ENCODE data around the gene PRKD2. TPM values are rescaled to one million over a fixed set of nuclear protein-coding genes. Genes with fewer than 3 reads are reported as not detected.

PRKD2 gene
- total and polyA plus RNA-seq, 10 of the 15 experiments (the other 5 are each of a cell fraction or from before 2014, with no cell fraction given) = 2.3 to 98.8 (median 32.9) TPM

DNA sequence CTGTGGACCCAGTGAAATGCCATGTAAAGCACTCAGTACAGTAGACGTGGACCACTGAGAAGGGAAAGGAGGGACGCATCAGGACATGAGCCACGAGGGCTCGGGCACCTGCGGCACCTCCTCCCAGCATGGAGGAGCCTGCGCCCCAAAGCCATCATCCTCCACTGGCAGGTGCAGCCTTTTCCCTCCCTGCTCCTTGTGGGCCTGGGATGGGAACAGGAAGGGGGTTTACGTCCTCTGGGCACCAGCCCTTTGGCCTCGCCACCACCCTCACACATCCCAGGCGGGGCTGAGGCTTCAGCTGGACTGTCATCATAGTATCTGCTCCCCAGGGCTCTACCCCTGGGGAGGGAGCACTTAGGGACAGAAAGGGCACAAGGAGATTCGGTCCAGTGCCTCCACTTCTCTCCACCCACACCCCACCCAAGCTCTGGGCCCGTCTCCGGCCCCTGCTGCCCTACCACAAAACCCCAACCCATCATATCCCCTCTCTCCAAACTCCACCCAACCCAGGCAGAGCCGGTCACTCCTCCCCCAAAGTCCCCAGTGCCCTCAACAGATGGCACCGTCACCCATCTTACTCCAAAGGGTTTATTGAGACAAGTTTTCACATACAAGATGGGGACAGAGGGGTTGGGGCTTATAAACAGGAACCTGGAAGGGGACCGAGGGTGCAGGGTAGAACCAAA, 2.2 kb upstream of the PRKD2 start:
- Histone ChIP-seq H3K27me3 (replicated peaks in 1 of 2; ENCODE audit: control insufficient read depth in 2 of 2, insufficient read depth in 2 of 2, low read length in 1 of 2) (no peaks in the 10 kb centered on the region), H3K4me3 (0 out of 2 replicates have a peak overlapping the region, but pooled peaks have one; percentile 91), H3K9me3 (replicated peaks; ENCODE audit: control insufficient read depth, insufficient read depth, low read length) (no peaks in the 10 kb centered on the region), H3K36me3 (ENCODE audit: control insufficient read depth in 2 of 2, insufficient read depth in 2 of 2, low read length in 1 of 2) (peaks cover 4 to 32% of the 10 kb centered on the region in 2 experiments; a peak in 3 of 4 replicates), H4K20me1 (ENCODE audit: control insufficient read depth, insufficient read depth) (no peaks in the 10 kb centered on the region), H3K9ac (ENCODE audit: control insufficient read depth, insufficient read depth, low read length) (peak overlapping the region; percentile 37; the same call in 1 of the 2 replicates), H3K4me1 (ENCODE audit: control insufficient read depth, insufficient read depth, low read length) (peaks cover 30% of the 10 kb centered on the region), H3K79me2 (ENCODE audit: control insufficient read depth, insufficient read depth, low read length) (peaks cover 36% of the 10 kb centered on the region), H2AFZ (ENCODE audit: control insufficient read depth, low read depth, low read length) (no peak overlapping the region), H3K27ac (ENCODE audit: control insufficient read depth, insufficient read depth) (peak overlapping the region; percentile 88), H3K4me2 (ENCODE audit: control insufficient read depth, insufficient read depth) (peak overlapping the region; percentile 77)
- ChIA-PET CTCF (interaction anchor here (0.9 to 1.8 kb wide), 3 partner anchors 10 to 16 kb away, joined by 3 to 5 read pairs (median 4); no protein-coding TSS in a partner anchor), RAD21 (ENCODE audit: unreplicated experiment) (interaction anchor here (1.1 to 2.1 kb wide), 4 partner anchors 25 to 58 kb away, joined by 3 to 7 read pairs (median 5); partner anchors contain the start of genes DACT3 and FKRP), POLR2A (interaction anchor here (0.8 to 1.4 kb wide), 2 partner anchors 10 to 66 kb away, joined by 4 to 5 read pairs; no protein-coding TSS in a partner anchor), SMC1A (ENCODE audit: uncharacterized antibody, unreplicated experiment) (interaction anchor here (1.2 to 1.3 kb wide), 2 partner anchors 10 to 16 kb away, joined by 3 to 4 read pairs; no protein-coding TSS in a partner anchor)
- intact Hi-C loops (cut with micrococcal nuclease; ENCODE audit: unreplicated experiment) (loop anchor here (5.0 kb wide), 1 partner anchor 107 kb away; no protein-coding TSS in a partner anchor), in situ Hi-C loops (cut with MboI) (no loop called here)
- 4% methylated on average over 15 of the region's 15 CpGs for WGBS (ENCODE audit: insufficient coverage, insufficient replicate concordance, low lambda C conversion rate, missing lambda C conversion rate)
- ATAC-seq (peak; percentile 63), FAIRE-seq (peak; percentile 70), DNase-seq (ENCODE audit: low read depth, low spot score) (peak; percentile 70)
- no TSS peak for BruUV-seq (replicated peaks)
- TF ChIP-seq NFXL1 (IDR thresholded peaks at IDR 0.05; ENCODE audit: borderline replicate concordance) (no peak), MTA2 (IDR thresholded peaks at IDR 0.05; ENCODE audit: low read depth) (no peak), MEF2A (IDR thresholded peaks at IDR 0.05; ENCODE audit: insufficient read depth, low read depth, low read length) (no peak), JUNB (IDR thresholded peaks at IDR 0.05) (no peak), HDGF (IDR thresholded peaks at IDR 0.05) (no peak), EED (IDR thresholded peaks at IDR 0.05; ENCODE audit: low read depth) (peak; percentile 25; the same call in 1 of the 2 replicates), FOXM1 (IDR thresholded peaks at IDR 0.05; ENCODE audit: low read depth, low read length) (no peak), POLR2A (IDR thresholded peaks at IDR 0.05; ENCODE audit: low read depth, low read length) (peak; percentile 15; the same call in 1 of the 2 replicates), SIX5 (IDR thresholded peaks at IDR 0.05; ENCODE audit: low read depth, low read length, severe bottlenecking) (no peak), ZNF24 (IDR thresholded peaks at IDR 0.05) (no peak), RBBP5 (conservative IDR thresholded peaks at IDR 0.05) (no peak), ASH2L (IDR thresholded peaks at IDR 0.05; ENCODE audit: borderline replicate concordance, low read depth) (no peak), CBX5 (IDR thresholded peaks at IDR 0.05; ENCODE audit: low read depth) (no peak), DPF2 (IDR thresholded peaks at IDR 0.05) (no peak), GATAD2B (conservative IDR thresholded peaks at IDR 0.05; ENCODE audit: low read depth) (peak; percentile 26; the same call in 1 of the 2 replicates), KDM1A (IDR thresholded peaks at IDR 0.05; ENCODE audit: borderline replicate concordance) (no peak), NR2F1 (conservative IDR thresholded peaks at IDR 0.05) (0 out of 2 replicates have a peak, but pooled peaks have one; percentile 32), NBN (IDR thresholded peaks at IDR 0.05) (no peak), ETV6 (conservative IDR thresholded peaks at IDR 0.05 in 1 of 2, IDR thresholded peaks at IDR 0.05 in 1 of 2; ENCODE audit: borderline replicate concordance in 1 of 2, low read depth in 1 of 2) (peak in 1 of 2 experiments; percentile 68; a peak in 2 of 4 replicates), CHD4 (IDR thresholded peaks at IDR 0.05) (no peak), CEBPB (IDR thresholded peaks at IDR 0.05; ENCODE audit: borderline replicate concordance in 1 of 2, low read depth in 2 of 2, low read length in 2 of 2) (no peak)
- TF ChIP-seq, protein P1, sequence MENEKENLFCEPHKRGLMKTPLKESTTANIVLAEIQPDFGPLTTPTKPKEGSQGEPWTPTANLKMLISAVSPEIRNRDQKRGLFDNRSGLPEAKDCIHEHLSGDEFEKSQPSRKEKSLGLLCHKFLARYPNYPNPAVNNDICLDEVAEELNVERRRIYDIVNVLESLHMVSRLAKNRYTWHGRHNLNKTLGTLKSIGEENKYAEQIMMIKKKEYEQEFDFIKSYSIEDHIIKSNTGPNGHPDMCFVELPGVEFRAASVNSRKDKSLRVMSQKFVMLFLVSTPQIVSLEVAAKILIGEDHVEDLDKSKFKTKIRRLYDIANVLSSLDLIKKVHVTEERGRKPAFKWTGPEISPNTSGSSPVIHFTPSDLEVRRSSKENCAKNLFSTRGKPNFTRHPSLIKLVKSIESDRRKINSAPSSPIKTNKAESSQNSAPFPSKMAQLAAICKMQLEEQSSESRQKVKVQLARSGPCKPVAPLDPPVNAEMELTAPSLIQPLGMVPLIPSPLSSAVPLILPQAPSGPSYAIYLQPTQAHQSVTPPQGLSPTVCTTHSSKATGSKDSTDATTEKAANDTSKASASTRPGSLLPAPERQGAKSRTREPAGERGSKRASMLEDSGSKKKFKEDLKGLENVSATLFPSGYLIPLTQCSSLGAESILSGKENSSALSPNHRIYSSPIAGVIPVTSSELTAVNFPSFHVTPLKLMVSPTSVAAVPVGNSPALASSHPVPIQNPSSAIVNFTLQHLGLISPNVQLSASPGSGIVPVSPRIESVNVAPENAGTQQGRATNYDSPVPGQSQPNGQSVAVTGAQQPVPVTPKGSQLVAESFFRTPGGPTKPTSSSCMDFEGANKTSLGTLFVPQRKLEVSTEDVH (IDR thresholded peaks at IDR 0.05; ENCODE audit: low read depth, partially characterized antibody) = no peak
- TF ChIP-seq, protein P2, sequence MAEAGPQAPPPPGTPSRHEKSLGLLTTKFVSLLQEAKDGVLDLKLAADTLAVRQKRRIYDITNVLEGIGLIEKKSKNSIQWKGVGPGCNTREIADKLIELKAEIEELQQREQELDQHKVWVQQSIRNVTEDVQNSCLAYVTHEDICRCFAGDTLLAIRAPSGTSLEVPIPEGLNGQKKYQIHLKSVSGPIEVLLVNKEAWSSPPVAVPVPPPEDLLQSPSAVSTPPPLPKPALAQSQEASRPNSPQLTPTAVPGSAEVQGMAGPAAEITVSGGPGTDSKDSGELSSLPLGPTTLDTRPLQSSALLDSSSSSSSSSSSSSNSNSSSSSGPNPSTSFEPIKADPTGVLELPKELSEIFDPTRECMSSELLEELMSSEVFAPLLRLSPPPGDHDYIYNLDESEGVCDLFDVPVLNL (IDR thresholded peaks at IDR 0.05; ENCODE audit: low read depth, low read length) = no peak

Measured in GM12878 (cell line).